ENCODE results near the gene IGSF9B.

The IGSF9B gene

GRCh38 chr11:133900176-133901105, 56.3 kb downstream of the IGSF9B start:
- no peak for DNase-seq

- DNase-seq = no peak
Measured at GRCh38 chr11:133898770-133899115, 58.0 kb downstream of the IGSF9B start.

- no peak for DNase-seq
Measured at GRCh38 chr11:133898031-133898769, 58.6 kb downstream of the IGSF9B start.

GRCh38 chr11:133897331-133897650, 59.5 kb downstream of the IGSF9B start:
- no peak for DNase-seq

GRCh38 chr11:133896642-133897330, 60.0 kb downstream of the IGSF9B start:
- DNase-seq = no peak

GRCh38 chr11:133896028-133896427, 60.7 kb downstream of the IGSF9B start:
- no peak for DNase-seq

GRCh38 chr11:133895551-133895950, 61.2 kb downstream of the IGSF9B start:
- DNase-seq = no peak

GRCh38 chr11:133895061-133895479, 61.7 kb downstream of the IGSF9B start:
- no peak for DNase-seq

GRCh38 chr11:133893381-133893780, 63.4 kb downstream of the IGSF9B start:
- no peak for DNase-seq

GRCh38 chr11:133892584-133893380, 64.0 kb downstream of the IGSF9B start:
- DNase-seq = no peak

GRCh38 chr11:133892126-133892525, 64.6 kb downstream of the IGSF9B start:
- no peak for DNase-seq

- no peak for DNase-seq
Measured at GRCh38 chr11:133889893-133890292, 66.9 kb downstream of the IGSF9B start.

GRCh38 chr11:133889188-133889587, 67.6 kb downstream of the IGSF9B start:
- no peak for DNase-seq

- DNase-seq = no peak
Measured at GRCh38 chr11:133887692-133888332, 69.0 kb downstream of the IGSF9B start.

- no peak for DNase-seq
Measured at GRCh38 chr11:133886029-133886428, 70.7 kb downstream of the IGSF9B start.

GRCh38 chr11:133872160-133872559, 84.6 kb downstream of the IGSF9B start:
- DNase-seq = no peak

GRCh38 chr11:133867456-133867855, 89.3 kb downstream of the IGSF9B start:
- DNase-seq = no peak

GRCh38 chr11:133865466-133865865, 91.3 kb downstream of the IGSF9B start:
- DNase-seq = no peak

GRCh38 chr11:133864756-133865155, 92.0 kb downstream of the IGSF9B start:
- no peak for DNase-seq

GRCh38 chr11:133860151-133860550, 96.6 kb downstream of the IGSF9B start:
- no peak for DNase-seq
